ENCODE data around the gene MRM1.
A peak's percentile ranks its signal among the peaks of the same experiment; 100 is the strongest.

MRM1 gene, protein sequence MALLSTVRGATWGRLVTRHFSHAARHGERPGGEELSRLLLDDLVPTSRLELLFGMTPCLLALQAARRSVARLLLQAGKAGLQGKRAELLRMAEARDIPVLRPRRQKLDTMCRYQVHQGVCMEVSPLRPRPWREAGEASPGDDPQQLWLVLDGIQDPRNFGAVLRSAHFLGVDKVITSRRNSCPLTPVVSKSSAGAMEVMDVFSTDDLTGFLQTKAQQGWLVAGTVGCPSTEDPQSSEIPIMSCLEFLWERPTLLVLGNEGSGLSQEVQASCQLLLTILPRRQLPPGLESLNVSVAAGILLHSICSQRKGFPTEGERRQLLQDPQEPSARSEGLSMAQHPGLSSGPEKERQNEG

DNA sequence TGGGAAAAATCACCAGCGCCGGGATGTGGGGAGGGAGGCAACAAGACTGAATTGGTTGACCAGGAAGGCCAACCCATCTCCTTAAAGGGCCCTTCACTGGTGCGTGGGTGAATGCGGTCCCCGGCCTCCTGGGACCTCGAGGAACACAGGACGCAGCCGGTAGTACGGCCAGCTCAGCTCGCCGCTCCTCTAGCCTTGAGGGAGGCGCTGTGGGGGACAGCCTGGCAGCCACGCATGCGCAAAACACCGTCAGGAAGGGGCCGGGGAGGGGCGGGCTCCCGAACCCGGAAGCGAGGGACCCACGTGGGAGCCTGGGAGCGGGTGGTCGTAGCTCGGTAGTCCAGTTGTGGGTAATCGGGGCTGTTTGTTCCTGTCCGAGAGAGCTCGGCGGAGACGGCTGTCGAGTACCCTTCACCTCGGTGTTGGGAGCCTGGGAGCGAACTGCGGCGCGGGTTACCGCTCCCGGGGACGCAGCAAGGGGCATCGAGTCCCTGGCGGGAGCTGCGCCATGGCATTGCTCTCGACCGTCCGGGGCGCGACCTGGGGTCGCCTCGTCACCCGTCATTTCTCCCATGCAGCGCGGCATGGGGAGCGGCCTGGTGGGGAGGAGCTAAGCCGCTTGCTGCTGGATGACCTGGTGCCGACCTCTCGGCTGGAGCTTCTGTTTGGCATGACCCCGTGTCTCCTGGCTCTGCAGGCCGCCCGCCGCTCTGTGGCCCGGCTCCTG is at the start of gene MRM1:
TSS of gene MRM1 (plus strand) at position 281 of the 727 bp plus-strand sequence. CDS start at position 509, 228 bp downstream.
- DNase-seq (ENCODE audit: low spot score), result peak; percentile 98

DNA sequence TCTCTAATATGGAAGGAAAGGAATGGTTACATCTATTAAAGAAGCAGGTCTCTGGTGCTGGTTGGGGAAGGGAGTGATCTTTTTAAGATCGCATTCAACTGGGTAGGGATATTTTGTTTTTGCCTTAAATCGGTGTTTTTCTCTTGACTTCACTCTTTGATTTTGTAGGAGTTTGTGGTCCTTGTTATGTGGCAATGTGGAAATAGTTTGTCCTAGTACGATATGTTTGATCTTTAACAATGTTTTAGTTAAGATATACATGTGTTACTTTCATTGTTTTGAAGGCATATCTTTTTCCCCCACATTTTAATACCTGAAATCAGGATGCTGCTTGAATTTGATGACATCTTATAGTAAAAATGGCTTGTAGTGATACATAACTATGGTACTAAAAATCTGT is 47.9 kb upstream of the MRM1 start:
- no peak for DNase-seq (ENCODE audit: low spot score)

DNA sequence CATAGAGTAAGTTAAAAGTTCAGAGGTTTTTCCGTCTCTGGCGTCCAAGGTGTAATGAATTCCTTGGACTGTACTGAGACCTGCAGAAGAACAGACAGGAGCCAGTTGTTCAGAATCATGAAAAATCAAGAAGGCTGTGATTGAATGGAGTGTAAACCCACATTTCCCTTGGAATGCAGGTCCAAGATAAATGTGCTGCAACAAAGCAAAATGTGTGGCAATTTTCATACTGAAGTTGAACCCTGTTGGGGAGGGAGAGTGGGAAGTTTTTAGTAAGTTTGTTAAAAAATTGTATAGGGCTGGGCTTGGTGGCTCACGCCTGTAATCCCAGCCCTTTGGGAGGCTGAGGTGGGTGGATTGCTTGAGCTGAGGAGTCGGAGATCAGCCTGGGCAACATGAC is 35.3 kb upstream of the MRM1 start:
- DNase-seq (ENCODE audit: low spot score), result no peak

DNA sequence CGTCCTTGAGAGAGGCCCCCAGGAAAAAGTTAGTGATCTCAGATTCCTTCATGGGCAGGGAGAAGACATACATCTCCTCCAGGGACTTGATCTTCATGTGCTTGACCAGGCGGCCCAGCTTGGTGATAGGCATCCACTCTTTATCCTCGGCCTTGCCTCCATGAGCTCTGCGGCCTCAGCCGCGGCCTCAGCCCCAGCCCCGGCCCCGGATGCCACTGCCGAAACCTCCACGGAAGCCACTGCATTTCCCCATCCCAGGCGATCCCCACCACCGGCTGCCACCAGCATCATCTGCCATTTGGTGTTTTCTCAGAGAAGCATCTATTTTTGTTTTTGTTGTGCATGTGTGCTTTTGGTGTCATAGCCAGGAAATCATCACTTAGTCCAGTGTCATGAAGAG is 26.4 kb upstream of the MRM1 start:
- DNase-seq (ENCODE audit: low spot score), result no peak

DNA sequence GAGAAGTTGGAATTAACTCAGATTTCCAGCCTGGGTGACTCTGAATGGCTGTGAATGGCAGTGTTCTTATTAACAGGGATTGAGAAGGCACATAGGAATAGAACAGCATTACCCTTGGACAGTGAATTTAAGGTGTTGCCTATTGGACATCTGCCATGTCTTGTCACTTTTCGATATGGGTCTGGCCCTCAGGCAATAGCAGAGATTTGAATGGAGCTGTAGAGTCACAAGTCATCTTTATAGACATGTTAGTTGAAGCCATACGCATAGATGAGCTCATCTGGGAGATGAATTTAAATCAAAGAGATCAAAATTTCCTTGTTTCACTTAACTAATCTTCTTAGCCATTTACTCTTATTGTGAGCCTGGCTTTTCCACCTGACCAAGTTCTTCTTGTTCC is 24.6 kb upstream of the MRM1 start:
- DNase-seq (ENCODE audit: low spot score), result no peak

DNA sequence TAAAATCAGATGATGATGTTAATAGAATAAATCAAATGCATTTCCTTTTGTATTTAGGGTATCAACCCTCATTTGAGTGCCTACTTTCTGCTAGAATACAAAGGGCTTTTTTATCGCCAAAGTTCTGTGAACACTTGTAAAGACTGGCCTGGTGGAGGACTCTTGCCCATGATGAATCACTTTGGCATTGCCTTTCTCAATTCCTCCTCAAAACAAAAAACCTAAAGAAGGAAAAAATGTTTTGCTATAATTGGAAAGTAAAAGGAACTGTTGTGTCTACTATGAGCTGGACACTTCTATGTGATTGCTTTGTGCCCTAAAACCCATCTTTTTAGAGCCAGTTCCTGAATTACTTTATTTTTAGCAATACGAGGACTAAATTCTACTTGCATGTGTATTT is 22.7 kb upstream of the MRM1 start:
- no peak for DNase-seq (ENCODE audit: low spot score)

DNA sequence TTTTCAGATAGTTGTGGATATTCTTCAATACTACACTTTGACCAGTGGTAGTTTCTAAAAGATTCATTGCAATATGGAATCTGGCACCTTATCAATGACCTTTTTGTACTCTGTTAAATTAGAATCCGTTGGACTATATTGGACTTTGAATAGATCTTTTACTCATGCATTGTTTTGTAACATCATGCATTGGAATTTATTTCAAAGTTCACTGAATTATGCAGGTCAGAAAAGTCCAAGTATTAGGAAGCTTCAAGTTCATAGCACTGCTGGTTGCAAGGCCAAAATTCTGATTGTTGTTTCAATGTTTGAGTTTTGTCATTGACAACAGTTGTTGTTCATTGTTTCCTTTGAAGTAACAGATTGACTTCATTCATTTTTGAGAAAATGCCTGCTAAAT is 17.6 kb upstream of the MRM1 start:
- DNase-seq (ENCODE audit: low spot score), result no peak

DNA sequence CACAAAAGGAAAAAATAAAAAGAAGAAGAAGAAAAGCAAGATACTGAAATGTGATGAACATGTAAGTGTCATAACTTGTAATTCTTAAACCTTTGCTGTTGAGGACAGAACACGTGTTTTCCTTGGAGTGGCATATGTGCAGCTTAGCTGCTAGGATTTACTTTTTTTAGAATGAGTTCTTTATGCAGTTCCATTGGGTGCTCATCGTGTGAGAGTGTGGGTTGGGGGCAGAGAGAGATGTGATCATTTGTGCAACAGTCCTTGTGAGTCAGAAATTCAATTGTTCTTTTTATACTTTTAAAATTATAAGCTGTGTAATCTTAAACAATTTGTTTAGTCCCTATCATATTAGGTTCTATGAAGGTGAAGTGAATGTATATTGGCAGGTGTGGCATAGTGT is 15.2 kb upstream of the MRM1 start:
- DNase-seq (ENCODE audit: low spot score), result no peak

DNA sequence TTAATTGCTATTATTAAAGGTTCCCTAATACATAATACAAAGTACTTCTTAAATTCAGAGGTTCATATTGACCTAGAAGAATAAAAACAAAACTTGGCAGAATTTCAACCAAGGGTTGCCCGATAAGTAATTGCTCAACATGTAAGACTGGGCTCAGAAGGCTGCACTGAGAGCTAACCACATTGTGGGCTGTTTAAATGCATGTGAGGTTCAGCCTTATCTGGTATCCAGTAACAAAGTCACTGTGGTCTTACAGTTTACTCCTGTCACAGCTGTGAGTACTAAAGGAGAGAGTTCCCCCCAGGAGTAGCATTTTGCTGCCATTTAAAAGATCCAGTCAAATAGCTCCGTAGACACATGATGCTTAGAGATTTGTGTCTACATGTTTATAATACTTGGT is 11.3 kb upstream of the MRM1 start:
- no peak for DNase-seq (ENCODE audit: low spot score)

DNA sequence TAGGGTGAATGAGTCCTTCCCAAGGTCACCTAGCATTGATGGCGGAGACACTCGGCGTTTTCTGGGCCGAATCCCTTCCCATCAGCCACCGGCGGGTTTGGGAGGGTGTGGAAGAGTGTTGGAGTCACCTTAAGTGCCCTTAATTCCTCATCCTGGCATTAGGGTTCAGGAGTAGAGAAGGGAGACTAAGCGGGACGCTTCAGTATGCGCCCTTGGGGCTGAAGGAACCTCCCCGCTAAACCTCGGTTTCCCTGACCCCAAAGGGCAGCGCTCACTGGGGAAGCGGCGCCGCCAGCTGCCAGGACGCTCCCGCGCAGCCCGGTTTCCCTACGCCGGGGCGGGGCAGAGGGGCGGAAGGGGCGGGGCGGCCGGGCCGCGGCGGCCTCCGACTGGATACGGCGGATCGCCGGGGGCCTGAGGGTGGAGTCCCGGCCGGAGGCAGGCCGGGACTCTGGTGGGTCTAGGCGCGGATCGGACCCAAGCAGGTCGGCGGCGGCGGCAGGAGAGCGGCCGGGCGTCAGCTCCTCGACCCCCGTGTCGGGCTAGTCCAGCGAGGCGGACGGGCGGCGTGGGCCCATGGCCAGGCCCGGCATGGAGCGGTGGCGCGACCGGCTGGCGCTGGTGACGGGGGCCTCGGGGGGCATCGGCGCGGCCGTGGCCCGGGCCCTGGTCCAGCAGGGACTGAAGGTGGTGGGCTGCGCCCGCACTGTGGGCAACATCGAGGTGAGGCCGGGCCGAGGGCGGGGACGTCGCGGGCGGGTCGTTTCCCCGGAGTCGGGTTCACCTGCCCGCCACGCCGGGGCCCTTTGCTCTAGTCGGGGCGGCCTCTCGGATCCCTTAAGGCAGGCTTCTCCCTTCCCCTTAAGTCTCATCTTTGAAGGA is 9.7 kb upstream of the MRM1 start, which contains the start of gene DHRS11:
TSS of gene DHRS11 (plus strand) at position 446 of the 882 bp plus-strand sequence. CDS start at position 577, 131 bp downstream.
- DNase-seq (ENCODE audit: low spot score), result peak; percentile 96

DNA sequence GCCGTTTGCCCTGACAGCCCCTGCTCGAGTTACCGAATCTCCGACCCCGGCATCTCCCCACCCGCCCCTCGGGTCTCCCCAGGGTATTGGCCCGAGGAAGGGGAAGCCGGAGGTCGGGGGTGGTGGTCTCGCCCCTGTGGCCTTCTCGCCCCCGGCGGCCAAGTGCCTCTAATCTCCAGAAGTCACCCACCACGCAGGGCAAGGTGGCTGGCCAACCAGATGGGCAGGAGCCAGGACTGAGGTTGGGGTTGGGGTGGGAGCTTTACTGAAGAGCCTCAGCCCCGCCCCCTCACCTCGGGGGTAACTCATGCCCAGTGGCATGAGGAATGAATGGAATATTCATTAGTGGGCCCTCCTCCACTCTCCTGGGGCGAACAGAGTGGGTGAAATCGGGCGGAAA is 9.1 kb upstream of the MRM1 start:
- no peak for DNase-seq (ENCODE audit: low spot score)

DNA sequence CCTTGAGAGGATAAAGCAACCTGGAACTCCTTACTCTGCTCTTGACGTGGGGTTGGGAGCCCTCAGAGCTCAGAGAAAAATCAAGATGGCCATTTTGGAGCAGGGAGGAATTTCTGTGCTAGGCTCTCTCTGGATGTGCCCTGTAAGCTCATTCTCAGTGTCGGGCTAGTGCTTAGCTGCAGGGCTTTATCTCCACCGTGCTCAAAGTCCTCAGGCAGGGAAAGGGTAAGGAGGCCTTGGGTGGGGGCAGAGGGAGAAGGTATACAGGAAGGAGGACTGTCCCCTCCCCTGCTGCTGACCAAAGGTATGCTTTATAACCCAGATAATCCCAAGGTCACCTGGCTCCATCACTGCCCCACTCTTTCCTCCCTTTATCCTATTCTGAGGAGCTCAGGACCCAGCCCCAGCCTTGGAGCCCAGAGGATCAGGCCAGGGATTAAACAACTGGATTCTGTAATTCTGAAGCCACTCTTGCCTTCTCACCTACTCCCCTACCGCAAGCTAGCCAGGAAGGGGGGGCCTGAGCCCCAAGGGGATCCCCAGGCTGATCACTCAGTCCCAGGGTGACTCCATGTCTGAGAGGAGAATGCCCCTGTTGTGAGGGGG is 8.6 kb upstream of the MRM1 start:
- no peak for DNase-seq (ENCODE audit: low spot score)

DNA sequence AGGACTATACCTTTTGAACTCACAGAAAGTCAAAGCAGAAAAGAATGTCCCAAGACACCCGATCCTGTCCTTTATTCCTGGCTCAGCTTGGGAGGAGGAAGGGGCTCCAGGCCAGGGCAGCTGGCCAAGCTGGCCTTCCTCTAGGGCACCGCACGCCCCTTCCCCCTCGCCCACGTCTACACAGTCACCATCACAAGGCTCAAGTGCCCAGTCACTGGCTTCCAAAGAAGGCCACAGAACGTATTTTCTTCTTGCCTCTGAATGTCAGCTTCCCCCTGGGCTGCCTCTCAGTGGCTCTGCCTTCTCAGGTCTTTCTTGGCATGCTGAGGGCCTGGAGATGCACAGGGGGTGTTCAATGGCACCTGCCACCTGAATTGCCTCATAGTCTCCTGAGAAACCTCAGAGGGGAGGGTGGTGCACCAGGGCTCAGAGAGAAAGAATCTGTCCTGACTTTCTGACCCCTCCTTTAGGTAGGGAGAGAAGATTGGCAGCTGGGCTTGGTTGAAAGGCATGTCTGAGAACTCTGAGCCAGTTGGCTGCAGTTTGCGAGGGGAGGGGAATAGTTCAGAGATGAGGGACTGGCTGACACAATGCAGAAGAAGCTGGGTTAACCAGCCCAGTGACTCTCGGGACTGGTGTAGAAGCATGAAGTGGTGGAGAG is 7.6 kb upstream of the MRM1 start:
- DNase-seq (ENCODE audit: low spot score), result no peak

DNA sequence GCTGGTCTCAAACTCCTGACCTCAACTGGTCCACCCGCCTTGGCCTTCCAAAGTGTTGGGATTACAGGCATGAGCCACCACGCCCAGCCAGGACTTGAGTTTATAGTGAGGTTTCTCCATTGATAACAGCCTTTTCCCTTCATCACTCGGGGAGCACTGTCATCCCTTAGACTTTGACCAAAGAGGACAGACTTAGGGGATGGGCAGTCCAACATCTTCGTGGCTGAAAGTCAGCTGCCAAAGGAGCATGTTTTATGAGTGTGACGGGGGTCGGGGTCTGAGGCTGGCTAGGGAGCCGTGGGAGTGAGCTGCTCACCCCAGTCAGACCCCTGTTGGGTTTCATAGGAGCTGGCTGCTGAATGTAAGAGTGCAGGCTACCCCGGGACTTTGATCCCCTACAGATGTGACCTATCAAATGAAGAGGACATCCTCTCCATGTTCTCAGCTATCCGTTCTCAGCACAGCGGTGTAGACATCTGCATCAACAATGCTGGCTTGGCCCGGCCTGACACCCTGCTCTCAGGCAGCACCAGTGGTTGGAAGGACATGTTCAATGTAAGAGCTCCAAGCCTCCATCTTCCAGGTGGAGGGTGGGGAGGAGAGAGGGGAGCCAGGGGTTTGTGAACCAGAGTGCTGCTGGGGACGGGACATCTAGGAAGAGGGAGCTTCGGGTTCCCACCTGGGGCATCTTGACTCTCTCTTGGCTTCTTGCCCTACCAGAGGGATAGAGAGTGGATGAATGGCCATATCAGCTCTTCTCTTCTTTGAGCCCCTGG is 6.6 kb upstream of the MRM1 start:
- DNase-seq (ENCODE audit: low spot score), result no peak

DNA sequence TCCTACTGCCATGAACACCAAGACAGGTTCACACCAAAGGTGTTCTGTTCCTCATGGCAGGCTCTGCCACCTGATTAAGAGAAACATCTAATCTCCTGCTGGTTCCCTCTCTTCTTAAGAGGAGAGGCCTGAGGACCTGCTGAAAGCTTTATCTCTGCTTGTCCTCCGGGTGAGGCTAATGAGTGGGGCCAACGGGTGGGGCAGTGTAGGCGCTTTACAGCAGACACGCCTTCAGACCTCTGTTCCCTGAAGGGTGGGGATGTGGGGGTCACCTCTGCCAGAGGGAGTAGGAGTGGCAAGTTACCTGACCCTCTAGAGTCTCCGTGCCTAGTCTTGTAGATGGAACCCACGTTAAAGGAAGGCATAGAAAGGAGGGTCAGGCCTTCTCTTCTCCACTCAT is 4.2 kb upstream of the MRM1 start:
- DNase-seq (ENCODE audit: low spot score), result no peak

DNA sequence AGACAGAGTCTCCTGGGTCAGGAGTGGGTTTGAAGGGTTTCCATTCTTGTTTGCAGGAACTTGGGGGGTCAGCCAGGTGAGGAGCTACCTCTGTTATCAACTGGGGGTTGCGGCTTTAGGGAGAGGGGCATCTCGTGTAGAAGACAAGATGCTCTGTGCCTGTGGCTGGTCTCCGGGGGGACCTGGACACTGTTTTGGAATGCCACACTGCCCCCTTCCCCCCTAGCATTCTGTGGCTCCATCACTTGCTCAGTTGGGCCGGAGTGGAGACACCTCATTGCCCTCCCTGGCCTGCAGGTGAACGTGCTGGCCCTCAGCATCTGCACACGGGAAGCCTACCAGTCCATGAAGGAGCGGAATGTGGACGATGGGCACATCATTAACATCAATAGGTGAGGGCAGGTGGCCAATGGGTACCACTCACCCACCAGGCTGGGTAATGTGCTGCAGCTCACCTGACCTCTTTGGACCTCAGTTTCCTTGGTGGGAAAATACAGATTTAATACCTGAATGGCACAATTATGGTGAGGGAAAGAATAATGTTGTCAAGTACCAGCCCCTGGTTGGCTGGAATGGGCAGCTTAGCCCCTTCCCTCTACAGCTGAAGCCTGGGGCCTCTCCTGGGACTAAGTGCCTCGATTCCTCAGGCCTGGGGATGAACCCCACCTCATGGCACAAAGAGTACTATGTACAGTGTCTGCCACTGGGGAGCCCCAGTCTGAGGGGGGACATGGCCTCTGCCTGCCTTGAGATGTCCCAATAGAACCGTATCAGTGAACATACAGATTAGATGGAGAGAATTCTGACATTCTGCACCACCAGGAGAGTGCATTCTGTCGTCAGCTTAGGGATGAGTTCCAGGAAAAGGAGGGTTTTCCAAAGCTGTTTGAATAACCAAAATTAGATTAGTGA is 3.3 kb upstream of the MRM1 start:
- no peak for DNase-seq (ENCODE audit: low spot score)

DNA sequence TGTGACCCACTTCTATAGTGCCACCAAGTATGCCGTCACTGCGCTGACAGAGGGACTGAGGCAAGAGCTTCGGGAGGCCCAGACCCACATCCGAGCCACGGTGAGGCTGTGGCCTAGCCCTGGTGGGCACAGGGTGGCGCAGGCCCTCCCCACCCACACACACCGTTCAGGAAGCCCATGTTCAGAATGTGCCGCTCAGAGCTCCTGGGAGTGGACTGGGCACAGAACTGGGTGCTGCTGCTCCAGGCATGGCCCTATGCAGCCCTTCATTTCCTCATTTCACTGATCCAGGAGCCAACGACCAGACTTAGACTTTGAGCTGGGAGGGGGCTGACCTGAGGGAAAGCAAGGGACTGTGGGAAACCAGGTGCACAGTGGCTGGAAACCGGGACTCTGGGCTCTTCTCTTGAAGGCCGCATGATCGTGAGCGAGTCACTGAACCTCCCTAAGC is 2.4 kb upstream of the MRM1 start:
- DNase-seq (ENCODE audit: low spot score), result no peak

DNA sequence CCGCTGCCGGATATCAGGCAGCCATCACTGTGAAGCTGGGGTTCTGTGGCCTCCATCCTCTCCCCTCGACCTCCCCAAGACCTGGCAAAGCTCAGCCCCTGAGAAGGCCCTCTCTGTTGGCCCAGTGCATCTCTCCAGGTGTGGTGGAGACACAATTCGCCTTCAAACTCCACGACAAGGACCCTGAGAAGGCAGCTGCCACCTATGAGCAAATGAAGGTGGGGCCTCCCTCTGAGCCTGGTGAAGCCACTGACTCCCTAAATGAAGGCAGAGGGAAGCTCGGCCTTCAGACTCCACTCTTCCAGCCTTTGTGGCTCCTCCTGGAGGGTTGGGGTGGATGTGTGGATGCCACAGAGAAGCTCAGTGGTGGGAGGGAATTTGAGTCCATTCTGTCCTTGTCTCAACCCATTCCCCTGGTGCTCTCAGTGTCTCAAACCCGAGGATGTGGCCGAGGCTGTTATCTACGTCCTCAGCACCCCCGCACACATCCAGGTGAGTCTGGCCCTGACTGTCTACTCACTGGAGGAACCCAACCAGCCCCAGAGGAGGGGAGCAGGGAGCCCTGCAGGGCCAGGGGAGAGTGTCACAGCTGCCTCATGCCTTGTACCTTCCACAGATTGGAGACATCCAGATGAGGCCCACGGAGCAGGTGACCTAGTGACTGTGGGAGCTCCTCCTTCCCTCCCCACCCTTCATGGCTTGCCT is 1.7 kb upstream of the MRM1 start:
- DNase-seq (ENCODE audit: low spot score), result no peak

DNA sequence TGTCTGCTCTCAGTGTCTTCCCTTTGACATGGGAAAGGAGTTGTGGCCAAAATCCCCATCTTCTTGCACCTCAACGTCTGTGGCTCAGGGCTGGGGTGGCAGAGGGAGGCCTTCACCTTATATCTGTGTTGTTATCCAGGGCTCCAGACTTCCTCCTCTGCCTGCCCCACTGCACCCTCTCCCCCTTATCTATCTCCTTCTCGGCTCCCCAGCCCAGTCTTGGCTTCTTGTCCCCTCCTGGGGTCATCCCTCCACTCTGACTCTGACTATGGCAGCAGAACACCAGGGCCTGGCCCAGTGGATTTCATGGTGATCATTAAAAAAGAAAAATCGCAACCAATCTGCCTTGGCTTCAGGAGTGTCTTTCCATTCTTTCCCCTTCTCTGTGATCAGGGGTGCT is 918 bp upstream of the MRM1 start:
- DNase-seq (ENCODE audit: low spot score), result no peak

Measured in AG08395 (cell line).